HG03139 (cell line): ENCODE measurements around the gene PLPP3.

Experiments used
- ATAC-seq: cut with Tn5 transposase; IDR thresholded peaks from one replicate; pipeline ENCODE4 v1.9.1; 2021; ENCODE audit not compliant: unreplicated experiment

The PLPP3 gene

DNA sequence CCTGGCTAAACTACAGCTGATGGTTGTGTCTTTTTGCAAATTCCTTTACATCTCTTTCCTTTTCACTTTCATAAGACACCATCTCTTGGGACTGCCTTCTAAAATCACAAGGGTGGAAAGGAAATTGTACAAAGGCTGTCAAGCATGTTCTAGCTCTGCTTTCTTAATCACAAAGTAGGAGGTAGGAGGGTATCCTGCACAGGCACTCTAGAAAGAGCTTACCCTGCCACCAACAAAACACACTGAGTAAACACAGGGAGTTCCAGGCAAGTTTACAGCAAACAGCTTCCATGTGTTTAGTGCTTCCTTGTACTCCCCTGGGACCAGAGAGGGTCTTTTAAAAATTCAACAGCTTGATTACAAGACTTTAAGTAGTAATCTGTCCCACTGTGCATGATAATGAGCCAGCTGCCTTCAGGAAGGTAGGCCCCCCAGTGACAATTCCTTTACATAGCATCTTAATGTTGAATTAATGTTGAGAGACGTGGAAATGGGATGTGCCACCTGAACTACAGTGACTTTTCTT lies 2.4 kb downstream of the PLPP3 start:
- no peak for ATAC-seq

DNA sequence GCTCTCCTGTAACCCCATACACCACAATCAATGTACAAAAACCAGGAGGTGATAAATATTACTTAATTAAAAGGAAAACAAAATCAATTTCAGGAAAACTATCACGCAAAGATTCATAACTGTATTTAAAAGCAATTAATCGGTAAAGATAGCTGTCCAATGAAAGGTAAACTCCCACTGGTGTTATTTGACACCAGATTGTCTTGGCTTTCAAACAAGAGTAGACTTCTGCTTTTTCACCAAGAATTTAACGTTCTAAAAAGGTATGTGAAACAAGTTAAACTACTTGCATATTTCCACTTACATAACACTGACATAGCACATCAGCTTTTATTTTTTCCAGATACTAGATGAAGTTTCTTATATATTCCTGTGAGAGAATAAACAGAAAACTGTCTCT lies 3.5 kb downstream of the PLPP3 start:
- no peak for ATAC-seq

DNA sequence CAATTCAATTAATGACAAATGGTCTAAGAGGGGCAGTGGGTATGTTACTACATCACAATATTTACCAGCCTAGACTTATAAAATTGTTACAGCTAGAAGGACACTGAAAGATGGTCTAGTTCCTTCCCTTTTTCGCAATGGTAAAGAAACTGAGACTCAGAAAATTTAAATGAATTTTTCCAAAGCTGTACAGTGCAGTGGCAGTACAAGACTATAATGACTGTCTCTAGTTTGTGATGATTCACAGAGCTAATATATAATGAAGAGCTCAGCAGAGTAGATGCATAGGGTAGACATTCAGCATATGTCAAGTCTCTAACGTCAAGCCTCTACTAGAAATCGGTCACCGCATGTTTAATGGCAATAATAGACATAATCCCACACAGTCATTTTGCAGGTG lies 4.6 kb downstream of the PLPP3 start:
- no peak for ATAC-seq

DNA sequence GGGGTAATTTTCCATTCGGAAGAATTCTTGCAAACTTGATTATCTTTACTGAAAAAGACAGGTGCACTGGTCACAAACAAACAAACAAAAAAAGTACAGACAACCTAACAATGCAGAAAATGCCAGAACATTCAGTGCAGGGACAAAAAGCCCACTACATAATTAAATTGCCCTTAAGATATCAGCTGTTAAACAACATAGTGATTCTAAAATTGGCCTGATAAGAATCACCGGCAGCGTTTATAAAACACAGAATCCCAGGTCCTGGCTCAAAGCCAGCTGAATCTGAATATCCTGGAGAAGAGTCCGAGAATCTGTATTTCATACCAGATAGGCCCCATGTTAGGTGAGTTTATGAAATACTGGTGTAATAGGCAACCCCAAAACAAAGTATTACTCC lies 6.1 kb downstream of the PLPP3 start:
- no peak for ATAC-seq

DNA sequence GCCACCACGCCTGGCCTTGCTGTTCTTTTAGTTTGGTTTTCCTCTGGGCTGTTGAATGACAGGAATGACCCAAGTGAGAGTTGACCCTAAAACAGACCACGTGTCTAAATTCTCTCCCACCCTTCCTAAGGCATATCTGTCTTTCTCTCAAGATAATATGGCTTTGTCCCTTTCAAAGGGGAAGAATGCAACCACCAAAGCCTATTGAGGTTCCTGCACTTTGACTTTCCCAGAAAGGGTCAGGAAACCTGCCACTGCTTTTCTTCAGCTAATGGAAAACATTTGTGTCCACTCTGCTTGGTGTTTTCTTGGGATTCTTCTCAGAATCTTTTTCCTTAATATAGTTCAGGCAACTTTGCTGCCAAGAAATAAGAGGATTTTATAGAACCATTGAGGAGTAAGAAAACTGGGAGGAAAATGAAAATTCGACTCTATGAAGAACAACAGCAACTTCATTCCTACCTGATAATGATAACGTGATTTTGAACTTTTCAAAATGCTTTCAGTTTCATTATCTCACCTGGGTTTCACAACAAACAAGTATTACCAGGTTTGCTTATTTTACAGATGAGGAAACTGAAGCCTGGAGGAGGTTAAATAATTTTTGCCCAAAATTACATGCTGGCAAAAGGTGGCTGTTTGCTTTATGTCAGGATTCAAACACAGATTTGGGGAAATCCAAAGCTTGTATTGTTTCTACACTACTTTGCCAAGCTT lies 6.9 kb downstream of the PLPP3 start:
- no peak for ATAC-seq

DNA sequence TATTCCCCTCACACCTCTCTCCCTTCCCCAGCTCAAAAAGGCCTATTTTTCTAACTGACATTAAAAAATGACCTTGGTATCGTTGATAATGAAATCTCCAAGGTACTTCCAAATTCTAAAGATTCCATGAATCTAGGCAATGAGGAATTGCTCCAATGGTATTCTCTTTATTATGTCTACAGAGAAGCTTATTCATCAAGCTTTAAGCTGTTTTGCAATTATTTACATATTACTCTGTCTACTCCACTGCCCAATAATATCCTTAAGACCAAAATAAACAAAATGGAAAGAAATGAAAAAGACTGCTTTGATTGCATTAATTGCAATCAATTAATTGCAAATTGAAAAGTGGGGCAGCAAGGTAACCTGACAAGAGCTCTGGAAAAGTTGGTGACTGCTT lies 7.9 kb downstream of the PLPP3 start:
- ATAC-seq, result no peak

DNA sequence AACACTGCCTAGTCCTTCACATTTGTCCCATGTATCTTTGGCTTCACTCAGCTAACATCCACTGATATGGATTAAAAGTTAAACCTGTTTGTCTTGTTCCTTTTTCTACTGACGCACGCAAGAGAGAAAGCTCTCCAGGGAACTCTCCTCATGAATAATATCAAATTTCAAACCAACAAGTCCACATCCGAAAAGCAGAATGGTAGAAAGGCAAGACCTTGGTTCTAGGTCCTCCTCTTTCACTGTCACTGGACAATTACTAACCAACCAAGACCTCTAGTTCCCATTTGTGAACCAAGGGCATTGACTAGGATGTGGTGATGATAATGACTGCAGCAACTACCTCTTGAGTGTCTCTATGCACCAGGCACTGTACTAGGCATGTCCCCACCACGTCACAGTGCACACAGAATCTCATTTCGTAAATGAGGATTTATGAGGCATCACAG lies 8.4 kb downstream of the PLPP3 start:
- no peak for ATAC-seq

DNA sequence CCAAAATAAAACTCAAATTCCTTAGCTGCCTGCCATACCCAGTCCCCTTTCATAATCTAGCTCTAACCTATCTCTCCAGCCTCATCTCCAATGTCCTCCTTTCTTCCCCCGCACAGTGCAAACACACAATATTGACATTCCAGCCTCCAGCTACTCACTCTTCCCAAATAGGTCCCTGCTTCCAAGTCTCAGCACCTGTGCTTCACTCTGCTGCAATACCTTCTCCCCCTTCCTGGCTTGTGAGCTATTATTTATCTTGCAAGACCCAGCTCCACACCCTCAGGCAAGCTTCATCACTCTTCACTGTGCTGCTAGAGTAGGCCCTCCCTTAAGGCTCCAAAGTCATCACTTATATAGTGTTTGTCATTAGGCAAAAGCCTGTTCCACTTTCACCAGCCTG lies 9.7 kb downstream of the PLPP3 start:
- no peak for ATAC-seq

DNA sequence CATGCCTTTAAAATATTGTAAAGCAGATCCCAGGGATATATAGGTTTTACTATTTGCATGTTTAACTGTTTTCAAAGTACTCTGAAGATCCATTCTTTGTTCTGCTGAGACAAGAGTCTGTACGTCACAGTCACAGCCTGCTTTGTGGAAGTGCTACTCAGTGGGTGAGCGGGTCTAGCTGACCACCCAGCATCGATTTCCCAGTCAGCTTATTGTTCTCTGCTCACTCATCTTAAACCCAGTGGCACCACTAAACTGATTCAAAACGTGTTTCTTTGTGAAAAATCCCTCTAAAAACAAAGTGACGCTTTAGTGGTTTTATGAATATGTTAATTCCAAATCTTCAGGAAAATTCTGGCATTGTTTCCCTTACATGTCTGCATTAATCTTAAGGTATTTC lies 12.4 kb downstream of the PLPP3 start:
- no peak for ATAC-seq

DNA sequence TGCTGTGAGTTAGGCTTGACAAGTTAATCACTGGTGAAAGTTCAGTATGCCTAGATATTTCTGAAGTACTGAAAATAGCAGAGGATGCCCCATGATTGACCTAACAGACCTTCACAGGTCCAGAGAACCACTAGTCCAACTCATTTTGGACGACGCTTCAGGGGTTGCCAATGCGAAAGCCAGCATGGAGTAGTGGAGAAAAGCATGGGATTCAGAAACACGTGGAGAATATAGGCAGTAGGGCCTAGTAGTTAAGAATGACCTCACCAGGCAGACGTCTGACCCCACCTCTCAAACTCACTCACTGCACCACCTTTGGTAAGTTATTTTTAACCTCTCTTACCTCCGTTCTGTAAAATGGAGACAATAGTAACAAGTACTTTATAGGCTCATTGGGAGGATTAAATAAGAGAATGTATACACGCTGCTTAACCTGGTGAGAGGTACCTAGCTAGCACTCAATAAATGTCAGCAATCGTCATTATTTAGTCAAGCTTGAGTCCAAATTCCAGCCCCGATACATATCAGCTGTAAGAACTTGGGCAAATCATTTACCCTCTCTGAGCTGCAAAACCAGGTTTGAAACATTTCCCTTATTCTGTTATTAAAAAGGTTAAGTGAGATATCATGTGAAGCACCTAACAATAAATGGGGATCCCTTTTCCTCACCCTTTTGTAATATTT lies 13.2 kb downstream of the PLPP3 start:
- ATAC-seq, result no peak

DNA sequence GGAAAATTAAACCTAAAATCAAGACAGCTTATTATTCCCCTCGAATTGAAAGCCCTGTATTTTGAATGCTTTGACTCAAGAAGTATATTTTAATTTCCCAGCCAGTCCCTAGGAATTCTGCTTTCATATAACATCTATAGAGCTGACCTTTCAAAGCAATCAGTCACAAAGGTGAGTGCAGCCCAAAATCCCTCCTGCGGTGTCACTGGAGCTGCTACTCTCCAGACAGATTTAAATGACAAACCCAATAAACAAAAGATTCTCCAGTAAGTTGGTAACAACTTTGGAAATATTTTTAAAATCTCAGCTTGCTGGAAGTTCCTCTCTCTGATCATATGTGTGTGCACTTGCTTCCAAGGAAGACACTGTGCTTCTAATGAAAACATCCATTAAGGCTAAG lies 14.7 kb downstream of the PLPP3 start:
- no peak for ATAC-seq

DNA sequence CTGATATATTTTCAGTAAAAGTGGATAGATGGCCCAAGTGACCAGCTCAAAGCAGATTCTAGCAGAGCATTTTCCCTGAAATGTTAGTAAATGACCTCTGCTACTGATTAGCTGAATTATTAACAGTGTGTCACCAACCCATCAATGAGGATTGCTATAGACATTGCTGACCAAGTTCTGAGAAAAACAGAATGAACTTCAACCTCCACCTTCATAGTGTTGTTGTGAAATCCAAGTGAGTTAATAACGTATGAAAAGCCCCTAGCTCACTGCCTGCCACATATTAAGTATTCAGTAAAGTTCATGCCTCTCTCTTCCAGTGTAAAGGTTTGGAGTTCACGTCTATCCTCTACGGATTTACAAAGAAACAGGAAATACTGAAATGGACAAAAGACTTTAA lies 15.8 kb downstream of the PLPP3 start:
- no peak for ATAC-seq

DNA sequence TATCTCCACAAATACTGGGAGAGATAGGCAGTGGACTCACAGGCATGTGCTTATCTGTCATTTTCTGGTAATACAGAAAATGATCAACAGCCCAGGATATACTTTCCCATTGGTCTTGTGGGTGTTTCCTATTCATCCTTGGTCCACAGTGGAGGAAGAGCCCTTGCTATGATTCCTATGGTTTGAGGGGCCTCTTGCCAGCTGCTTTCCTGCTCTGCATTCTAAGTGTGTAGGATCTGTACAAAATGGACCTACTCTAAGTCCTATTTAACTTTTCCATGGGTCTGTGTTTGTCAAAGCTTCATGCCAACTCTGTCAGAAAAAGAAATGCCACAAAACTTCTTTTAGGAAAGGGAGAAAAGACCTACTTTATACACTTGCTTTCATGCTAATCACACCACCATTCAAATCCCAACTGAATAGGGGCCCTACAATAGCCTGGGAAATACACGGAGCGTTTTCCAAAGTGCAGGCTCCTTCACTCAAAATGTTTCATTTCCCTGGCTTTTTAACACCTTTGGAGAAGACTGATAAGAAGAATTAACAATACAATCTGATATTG lies 16.4 kb downstream of the PLPP3 start:
- no peak for ATAC-seq

DNA sequence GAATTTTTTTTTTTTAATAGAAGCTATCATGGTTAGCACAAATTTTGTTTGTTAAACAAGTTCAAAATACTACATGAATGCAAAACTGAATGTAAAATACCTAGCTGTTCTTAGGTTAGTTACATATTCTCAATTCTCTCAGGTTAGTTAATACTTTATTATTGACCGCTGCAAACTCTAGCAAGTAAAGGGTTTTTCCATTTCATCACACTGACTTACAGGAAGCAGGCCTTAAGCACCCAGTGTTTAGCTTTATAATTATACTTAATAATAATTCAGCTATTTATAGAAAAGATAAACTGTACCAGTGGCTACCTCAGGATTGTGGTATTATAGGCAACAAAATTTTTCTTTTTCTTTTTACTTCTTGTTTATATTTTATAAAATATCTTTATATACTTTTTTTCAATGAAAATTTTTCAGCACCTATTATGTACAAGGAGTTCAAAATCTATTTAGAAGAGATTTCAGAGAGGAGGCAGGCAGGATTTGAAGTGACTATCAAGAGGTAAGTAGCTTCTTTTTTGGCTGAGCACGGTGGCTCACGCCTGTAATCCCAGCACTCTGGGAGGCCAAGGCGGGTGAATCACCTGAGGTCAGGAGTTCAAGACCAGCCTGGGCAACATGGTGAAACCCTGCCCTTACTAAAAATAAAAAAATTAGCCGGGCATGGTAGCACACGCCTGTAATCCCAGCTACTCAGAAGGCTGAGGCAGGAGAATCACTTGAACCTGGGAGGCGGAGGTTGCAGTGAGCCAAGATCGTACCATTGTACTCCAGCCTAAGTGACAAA lies 17.9 kb downstream of the PLPP3 start:
- no peak for ATAC-seq

DNA sequence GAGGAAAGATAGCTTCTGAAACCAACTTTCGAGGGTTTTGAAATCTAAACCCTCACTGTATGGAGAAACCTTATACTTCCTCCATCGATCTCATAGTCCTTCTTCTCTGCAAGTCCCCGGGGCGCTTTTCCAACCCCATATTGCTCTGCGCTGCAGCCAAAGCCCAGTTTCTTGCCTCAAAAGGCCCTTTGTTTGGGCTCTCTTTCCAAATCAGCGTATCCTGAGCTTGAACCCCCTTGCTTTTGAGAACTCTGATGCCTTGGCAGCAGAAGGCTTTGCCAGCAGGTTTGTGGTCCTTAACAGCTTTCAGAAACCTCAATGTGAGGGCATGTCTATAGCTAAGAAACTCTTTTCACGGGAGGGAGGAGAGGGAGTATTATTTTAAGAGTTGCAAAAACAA lies 21.6 kb downstream of the PLPP3 start:
- ATAC-seq, result no peak

DNA sequence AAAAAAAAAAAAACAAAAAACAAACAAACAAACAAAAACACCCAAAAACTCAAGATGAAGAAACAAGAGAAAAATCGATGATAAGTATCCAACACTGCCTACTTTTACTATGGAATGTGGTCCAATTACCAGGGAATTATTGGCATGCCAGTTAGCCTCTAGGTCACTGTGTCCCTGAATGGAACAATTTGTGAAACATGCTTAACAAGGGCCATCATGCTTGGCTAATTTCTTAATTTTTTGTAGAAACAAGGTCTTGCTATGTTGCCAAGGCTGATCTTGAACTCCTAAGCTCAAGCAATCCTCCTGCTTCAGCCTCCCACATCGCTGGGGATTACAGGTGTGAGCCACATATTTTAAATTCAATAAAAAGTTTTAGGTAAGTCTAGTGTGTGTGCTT lies 23.9 kb downstream of the PLPP3 start:
- ATAC-seq, result no peak

DNA sequence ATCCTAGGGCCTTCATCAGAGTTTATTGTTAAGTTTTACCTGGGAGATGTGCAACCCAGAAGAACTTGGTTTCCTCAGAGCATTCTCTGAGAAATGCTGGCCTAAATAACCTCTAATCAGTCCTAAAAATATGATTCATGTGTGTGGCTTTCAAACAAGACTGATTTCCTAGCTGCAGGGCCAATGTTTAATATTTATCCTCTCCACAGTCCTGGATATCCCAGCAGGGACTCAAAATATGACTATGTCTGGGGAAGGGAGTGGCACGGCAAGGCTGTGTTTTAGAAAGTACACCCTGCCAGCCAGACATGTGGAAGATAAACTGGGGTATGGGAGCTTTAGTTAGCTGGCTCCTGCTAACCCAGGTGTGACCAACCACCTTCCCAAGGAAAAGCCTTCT lies 26.3 kb downstream of the PLPP3 start:
- no peak for ATAC-seq

DNA sequence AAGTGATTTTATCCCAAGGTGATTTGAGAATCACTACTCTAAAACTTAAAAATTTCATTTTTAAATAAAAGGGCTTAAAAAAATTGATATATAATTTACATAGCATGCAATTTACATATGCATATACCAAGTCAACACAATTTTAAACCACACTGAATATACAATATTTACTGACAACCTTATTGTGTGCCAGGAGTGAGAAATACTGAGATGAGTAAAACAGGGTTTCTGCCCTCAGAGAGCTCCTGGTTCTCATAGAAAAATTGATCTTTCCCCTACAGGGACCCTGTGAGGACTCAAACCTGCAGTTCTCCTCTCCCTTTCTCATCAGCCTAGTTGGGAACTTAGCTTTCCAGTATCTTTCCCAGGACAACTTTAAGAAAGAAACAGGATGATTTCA lies 27.0 kb downstream of the PLPP3 start:
- ATAC-seq, result no peak

DNA sequence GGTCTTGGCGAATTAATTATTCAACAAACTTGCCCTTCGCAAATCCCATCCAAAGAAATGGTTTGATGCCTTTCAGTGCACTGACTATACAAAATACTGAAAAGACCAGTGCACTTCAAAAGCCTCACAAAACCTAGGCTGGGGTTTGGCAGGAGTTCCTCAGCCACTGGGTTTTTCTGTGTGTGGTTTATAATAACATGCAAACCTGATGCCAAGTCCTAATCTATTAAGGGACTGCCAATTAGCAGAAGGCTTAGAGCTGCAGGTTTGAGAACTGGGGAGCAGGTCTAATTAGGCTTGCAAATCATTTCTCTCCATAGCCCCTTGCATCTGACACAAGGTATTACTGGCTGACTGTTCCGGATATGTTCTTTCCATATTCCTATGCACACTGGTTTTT lies 27.7 kb downstream of the PLPP3 start:
- ATAC-seq, result no peak

DNA sequence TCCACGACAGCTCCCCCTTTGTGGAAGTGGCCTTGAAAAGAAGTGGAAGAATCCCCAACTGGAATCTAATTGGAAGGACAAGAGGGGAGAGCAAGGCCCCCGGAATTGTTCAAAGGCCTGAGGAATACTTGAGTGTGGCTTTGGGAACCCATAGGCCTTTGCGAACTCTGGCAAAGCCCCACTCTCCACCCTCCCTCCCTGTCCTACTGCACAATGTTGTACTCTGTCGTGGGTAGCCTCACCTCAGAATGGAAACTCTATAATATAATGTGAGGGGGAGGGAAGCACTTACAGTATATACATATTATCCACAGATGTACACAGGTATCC lies 28.5 kb downstream of the PLPP3 start:
- no peak for ATAC-seq

DNA sequence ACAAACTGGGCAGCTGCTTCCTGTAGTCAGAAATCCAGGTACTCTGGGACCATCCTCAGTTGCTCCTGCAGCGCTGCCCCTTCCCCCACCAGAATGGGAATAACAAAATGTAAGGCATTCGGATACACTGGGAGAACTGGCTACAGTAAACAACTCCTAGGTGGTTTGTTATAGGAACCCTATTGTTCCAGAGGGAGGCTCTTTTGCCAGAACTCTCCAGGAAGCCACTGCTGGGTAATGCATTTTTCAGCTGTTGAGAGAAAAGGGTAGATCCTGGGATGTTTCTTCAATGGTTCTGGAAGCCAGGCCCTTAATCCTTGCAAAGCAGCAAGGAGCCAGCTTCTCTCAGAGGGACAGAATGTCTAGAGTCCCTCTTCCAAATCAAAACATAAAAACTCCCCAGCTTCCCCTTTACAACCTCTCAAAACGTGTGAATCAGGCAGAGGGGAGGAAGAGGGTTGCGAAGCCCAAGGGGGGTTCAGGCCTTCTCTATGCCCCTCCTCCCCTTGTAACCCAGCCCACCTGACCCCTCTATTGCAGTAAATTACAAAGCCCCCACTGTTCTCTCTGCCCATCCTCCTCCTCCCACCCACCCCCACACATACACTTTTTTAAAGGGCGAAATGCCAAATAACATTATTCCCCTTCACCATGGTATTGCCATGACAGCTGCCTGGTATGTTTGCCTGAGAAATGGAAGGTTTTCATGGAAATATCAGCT lies 29.1 kb downstream of the PLPP3 start:
- ATAC-seq, result no peak
